HepG2 (cell line): ENCODE measurements around the gene TWF1. TPM values are rescaled to one million over a fixed set of nuclear protein-coding genes. Genes with fewer than 3 reads are reported as not detected.

Experiments
- ATAC-seq: fragments of 200-7000 bp; cut with Tn5 transposase; 3 replicates; pipeline ENCODE4 v1.9.1; 2020; ENCODE audit warnings: mild to moderate bottlenecking, moderate library complexity
- BruUV-seq: library from RNA; stranded (reverse); fragments of 400-500 nt; replicated peaks from 2 replicates; lab custom pipeline; 2021; lab: Mats Ljungman, UMichigan
- CTCF ChIA-PET: fragments of 300-600 bp; formaldehyde crosslinking; extraction: SDS; loops from one replicate; lab custom pipeline; 2021; ENCODE audit warnings: low total read pairs, inconsistent platforms, low intra/inter-chr PET ratio; lab: Yijun Ruan, JAX
- POLR2A ChIA-PET: fragments of 350-600 bp; sonication (Branson Sonifier 250); formaldehyde crosslinking; loops from one replicate; lab custom pipeline; 2020; ENCODE audit warnings: antibody characterized with exemption, inconsistent platforms; lab: Yijun Ruan, JAX
- DNase-seq: peaks from one replicate; pipeline ENCODE4 v3.0.0-alpha.2; 2015; ENCODE audit warnings: low spot score
- FAIRE-seq: peaks from 3 replicates; lab custom pipeline; 2011; peaks lifted over from hg19 to GRCh38; lab: Jason Lieb, UNC
- H2AFZ ChIP-seq: one replicate; pipeline ENCODE4 v1.6.1; 2011; ENCODE audit warnings: low read length, inconsistent platforms
- H3K27ac ChIP-seq: fragments of 300-600 bp; 3 replicates; pipeline ENCODE4 v1.8.0; 2011; ENCODE audit warnings: mixed run types, mild to moderate bottlenecking, mixed read lengths, low read length, inconsistent platforms; ENCODE audit not compliant: insufficient read depth; ENCODE audit errors: extremely low read length
- H3K27me3 ChIP-seq, 2 experiments: fragments of 200-600 bp in 1 of 2; 2 replicates in 1 of 2; 3 replicates in 1 of 2; pipeline versions ENCODE4 v1.6.0 to v1.8.0; 2011; ENCODE audit warnings: low read length in 2 of 2, mild to moderate bottlenecking in 2 of 2, moderate library complexity in 2 of 2, inconsistent platforms in 1 of 2; ENCODE audit not compliant: insufficient read depth in 2 of 2, control insufficient read depth in 1 of 2
- H3K36me3 ChIP-seq, 2 experiments: fragments of 200-600 bp in 1 of 2; replicated peaks in 1 of 2; 2 replicates in 1 of 2; 3 replicates in 1 of 2; pipeline versions ENCODE4 v1.5.1 to v1.8.0; 2011; ENCODE audit warnings: low read length in 2 of 2, inconsistent platforms in 1 of 2; ENCODE audit not compliant: insufficient read depth in 2 of 2, control insufficient read depth in 1 of 2
- H3K4me1 ChIP-seq: 2 replicates; pipeline ENCODE4 v1.5.1; 2012; ENCODE audit warnings: low read length, inconsistent platforms; ENCODE audit not compliant: insufficient read depth
- H3K4me2 ChIP-seq: 2 replicates; pipeline ENCODE4 v1.6.0; 2011; ENCODE audit warnings: low read depth, low read length, inconsistent platforms
- H3K4me3 ChIP-seq, 3 experiments: fragments of 200-600 bp in 1 of 3; sonication (generic), shearing (Covaris generic) in 1 of 3; replicated peaks in 1 of 3; 2 replicates each; pipeline ENCODE4 v1.5.1; 2011 to 2016; ENCODE audit warnings: low read length in 3 of 3, inconsistent platforms in 2 of 3, low read depth in 2 of 3, mild to moderate bottlenecking in 2 of 3, control low read depth in 1 of 3, mixed read lengths in 1 of 3; ENCODE audit not compliant: insufficient read depth in 1 of 3
- H3K79me2 ChIP-seq: one replicate; pipeline ENCODE4 v1.6.1; 2011; ENCODE audit warnings: low read length, inconsistent platforms; ENCODE audit not compliant: insufficient read depth
- H3K9ac ChIP-seq: 2 replicates; pipeline ENCODE4 v1.6.0; 2011; ENCODE audit warnings: mild to moderate bottlenecking, low read depth, low read length, inconsistent platforms; ENCODE audit not compliant: insufficient read depth
- H3K9me3 ChIP-seq: 2 replicates; pipeline ENCODE4 v1.5.1; 2012; ENCODE audit warnings: mild to moderate bottlenecking, low read length
- H4K20me1 ChIP-seq: 2 replicates; pipeline ENCODE4 v1.6.0; 2011; ENCODE audit warnings: inconsistent platforms, mild to moderate bottlenecking, low read length, moderate library complexity; ENCODE audit not compliant: insufficient read depth
- CENPT ChIP-seq: sonication (generic); formaldehyde crosslinking; IDR thresholded peaks from 2 replicates; pipeline ENCODE4 v1.8.0; 2022; ENCODE audit warnings: low read depth, mild to moderate bottlenecking, moderate library complexity, missing genetic modification reagents
- DPF2 ChIP-seq: sonication (generic); formaldehyde crosslinking; IDR thresholded peaks from 2 replicates; pipeline ENCODE4 v1.4.0; 2020; ENCODE audit warnings: mild to moderate bottlenecking, low read depth, missing genetic modification reagents, borderline replicate concordance
- E2F2 ChIP-seq: sonication (generic); formaldehyde crosslinking; IDR thresholded peaks from 2 replicates; pipeline ENCODE4 v1.4.0; 2020; ENCODE audit warnings: missing genetic modification reagents, borderline replicate concordance
- FOXP4 ChIP-seq: sonication (generic); formaldehyde crosslinking; IDR thresholded peaks from 2 replicates; pipeline ENCODE4 v1.4.0; 2020; ENCODE audit warnings: missing genetic modification reagents
- NRL ChIP-seq: sonication (generic); formaldehyde crosslinking; IDR thresholded peaks from 2 replicates; pipeline ENCODE4 v1.5.0; 2020; ENCODE audit warnings: missing genetic modification reagents, mild to moderate bottlenecking, moderate library complexity, borderline replicate concordance
- RFX5 ChIP-seq: IDR thresholded peaks from 2 replicates; pipeline ENCODE4 v1.6.1; 2011; ENCODE audit warnings: low read depth, low read length, improper control_type of control experiment
- ZBTB25 ChIP-seq: IDR thresholded peaks from 2 replicates; pipeline ENCODE4 v1.6.1; 2018; ENCODE audit warnings: missing genetic modification reagents
- ZNF234 ChIP-seq: sonication (generic); formaldehyde crosslinking; conservative IDR thresholded peaks from 2 replicates; pipeline ENCODE4 v1.5.1; 2020; ENCODE audit warnings: mild to moderate bottlenecking, missing genetic modification reagents
- ZNF501 ChIP-seq: sonication (generic); formaldehyde crosslinking; IDR thresholded peaks from 2 replicates; pipeline ENCODE4 v1.5.1; 2020; ENCODE audit warnings: mild to moderate bottlenecking, moderate library complexity, missing genetic modification reagents
- ZNF543 ChIP-seq: sonication (generic); formaldehyde crosslinking; IDR thresholded peaks from 2 replicates; pipeline ENCODE4 v1.4.0; 2020; ENCODE audit warnings: mild to moderate bottlenecking, missing genetic modification reagents
- ZSCAN20 ChIP-seq: sonication (generic); formaldehyde crosslinking; IDR thresholded peaks from 2 replicates; pipeline ENCODE4 v1.4.0; 2020; ENCODE audit warnings: missing genetic modification reagents, mild to moderate bottlenecking, borderline replicate concordance
- WGBS: methylation state at CpG from one replicate; pipeline ENCODE4 v1.1.6; 2017; ENCODE audit warnings: low lambda C conversion rate; 5-methylcytosine and 5-hydroxymethylcytosine counted together
- in situ Hi-C: cut with HindIII; loops from 2 replicates; pipeline ENCODE4 v1.10.0; 2017; ENCODE audit warnings: low pct_unique_long_range_greater_than_20kb; ENCODE audit not compliant: extremely low pct_ligation_motif_present
- intact Hi-C: fragments of 100-400 bp; cut with micrococcal nuclease; formaldehyde crosslinking; loops from one replicate; pipeline ENCODE4 v1.10.0; 2022; ENCODE audit not compliant: unreplicated experiment
- polyA plus RNA-seq, 8 experiments: library from polyadenylated mRNA; depleted of rRNA in 3 of 8; stranded (reverse) in 7 of 8; unstranded in 1 of 8; fragments of >200 nt; fragmentation: Illumina TruSeq in 4 of 8; extraction: Trizol in 4 of 8; gene quantifications; 2 replicates each; pipeline versions ENCODE4 v1.2.1 to v1.2.3, GENCODE V29; 2011 to 2016; ENCODE audit warnings: low read depth in 4 of 8, missing spikeins in 1 of 8, mixed read lengths in 1 of 8; ENCODE audit not compliant: insufficient read depth in 1 of 8
- total RNA-seq, 5 experiments: library from RNA; depleted of rRNA; stranded (reverse); fragments of >200 nt; fragmentation: Illumina TruSeq; extraction: Trizol; gene quantifications; 2 replicates each; pipeline ENCODE4 v1.2.3, GENCODE V29; 2016; ENCODE audit warnings: low read depth in 1 of 5

Gene TWF1
- total and polyA plus RNA-seq, 2 of the 13 experiments (the other 11 are each of a cell fraction or from before 2014, with no cell fraction given) = 32.3 to 85.5 TPM

GRCh38 chr12:43805149-43805859, 813 bp downstream of the TWF1 start:
- TF ChIP-seq ZNF501 (CRISPR knock-in tag) = no peak
- TF ChIP-seq E2F2 (CRISPR knock-in tag) = no peak
- TF ChIP-seq ZNF234 = no peak
- TF ChIP-seq ZSCAN20 = no peak
- TF ChIP-seq DPF2 (CRISPR knock-in tag) = no peak
- no peak for TF ChIP-seq FOXP4 (CRISPR knock-in tag)
- no peak for TF ChIP-seq ZBTB25 (CRISPR knock-in tag)
- TF ChIP-seq RFX5 = no peak
- TF ChIP-seq CENPT = no peak
- no peak for TF ChIP-seq ZNF543
- TF ChIP-seq NRL (CRISPR knock-in tag) = no peak
- TF ChIP-seq, all 625 proteins: peak for 0
- Histone ChIP-seq H3K9ac (peak overlapping the region; percentile 98), H3K79me2 (peaks cover 26% of the 10 kb centered on the region), H2AFZ (peak overlapping the region; percentile 25), H3K27me3 (no peaks in the 10 kb centered on the region), H3K27ac (peak overlapping the region; percentile 96), H3K4me2 (peak overlapping the region; percentile 71), H4K20me1 (no peaks in the 10 kb centered on the region), H3K4me1 (peaks cover 26% of the 10 kb centered on the region), H3K4me3 (peak overlapping the region; percentile 97 to 100 (median 98)), H3K9me3 (no peaks in the 10 kb centered on the region), H3K36me3 (peaks cover 0 to 13% of the 10 kb centered on the region in 2 experiments; a peak in 3 of 5 replicates)
- in situ Hi-C loops = no loop called here
- DNase-seq (peak; percentile 6), FAIRE-seq (peak; percentile 66), ATAC-seq (peak; percentile 20)
- ChIA-PET CTCF (no interaction called here), POLR2A (interaction anchor here (1.0 to 3.2 kb wide), 9 partner anchors 8 to 77 kb away, joined by 4 to 17 read pairs (median 7); partner anchors contain the start of genes IRAK4, PUS7L and TMEM117)
- 0% methylated on average over 20 of the region's 20 CpGs for WGBS
- BruUV-seq = TSS peak; percentile 61
- intact Hi-C loops = loop anchor here (1.0 to 5.0 kb wide), 4 partner anchors 29 to 77 kb away; partner anchors contain the start of genes IRAK4, PUS7L and TMEM117
